PC-3 (cell line): ENCODE data around the gene CCDC192. TPM values are rescaled to one million over a fixed set of nuclear protein-coding genes. Genes with fewer than 3 reads are reported as not detected.

Experiments
- ATAC-seq: fragments of 200-7000 bp; cut with Tn5 transposase; 2 replicates; pipeline ENCODE4 v1.9.1; 2020; ENCODE audit warnings: mild to moderate bottlenecking, moderate library complexity
- BruUV-seq: library from RNA; stranded (reverse); fragments of 400-500 nt; replicated peaks from 2 replicates; lab custom pipeline; 2021; lab: Mats Ljungman, UMichigan
- CTCF ChIA-PET: fragments of 300-600 bp; sonication (Branson Sonifier 250); formaldehyde crosslinking; loops from one replicate; lab custom pipeline; 2022; ENCODE audit warnings: antibody characterized with exemption; lab: Charles Lee
- POLR2A ChIA-PET: fragments of 300-600 bp; sonication (Branson Sonifier 250); formaldehyde crosslinking; loops from one replicate; lab custom pipeline; 2022; ENCODE audit warnings: antibody characterized with exemption; ENCODE audit not compliant: unreplicated experiment; lab: Charles Lee
- DNase-seq: peaks from one replicate; pipeline ENCODE4 v3.0.0-alpha.2; 2015
- H2AFZ ChIP-seq: fragments of 300-600 bp; sonication (generic); 2 replicates; pipeline ENCODE4 v1.6.0; 2016; ENCODE audit warnings: antibody characterized with exemption, low read length
- H3F3A ChIP-seq: fragments of 300-600 bp; sonication (generic); one replicate; pipeline ENCODE4 v1.6.0; 2017; ENCODE audit warnings: antibody characterized with exemption, low read length, control low read depth, mild to moderate bottlenecking; ENCODE audit not compliant: unreplicated experiment
- H3K27ac ChIP-seq: fragments of 300-600 bp; sonication (generic); 2 replicates; pipeline ENCODE4 v1.5.1; 2016; ENCODE audit warnings: mild to moderate bottlenecking, low read length
- H3K27me3 ChIP-seq: fragments of 300-600 bp; sonication (generic); 2 replicates; pipeline ENCODE4 v1.6.1; 2016; ENCODE audit warnings: low read length, mixed read lengths
- H3K36me3 ChIP-seq: fragments of 300-600 bp; sonication (generic); 2 replicates; pipeline ENCODE4 v1.6.1; 2016; ENCODE audit warnings: low read depth, mixed run types, low read length, mixed read lengths
- H3K4me1 ChIP-seq: fragments of 300-600 bp; sonication (generic); 2 replicates; pipeline ENCODE4 v1.5.1; 2016; ENCODE audit warnings: low read length; ENCODE audit not compliant: insufficient read depth
- H3K4me2 ChIP-seq: fragments of 300-600 bp; sonication (generic); 2 replicates; pipeline ENCODE4 v1.6.0; 2016; ENCODE audit warnings: low read length
- H3K4me3 ChIP-seq: fragments of 300-600 bp; sonication (generic); 2 replicates; pipeline ENCODE4 v1.5.1; 2016; ENCODE audit warnings: mild to moderate bottlenecking, low read length, mixed read lengths
- H3K79me2 ChIP-seq: fragments of 300-600 bp; sonication (generic); 2 replicates; pipeline ENCODE4 v1.6.1; 2017; ENCODE audit warnings: low read length, mixed read lengths
- H3K9ac ChIP-seq: fragments of 300-600 bp; sonication (generic); 2 replicates; pipeline ENCODE4 v1.6.0; 2016; ENCODE audit warnings: mild to moderate bottlenecking, low read length
- H3K9me2 ChIP-seq: fragments of 300-600 bp; sonication (generic); replicated peaks from 2 replicates; pipeline ENCODE4 v1.6.1; 2016; ENCODE audit warnings: mixed run types, low read length, mixed read lengths
- H3K9me3 ChIP-seq: fragments of 300-600 bp; sonication (generic); 2 replicates; pipeline ENCODE4 v1.6.1; 2016; ENCODE audit warnings: low read length, mixed read lengths
- H4K20me1 ChIP-seq: fragments of 300-600 bp; sonication (generic); 2 replicates; pipeline ENCODE4 v1.6.1; 2016; ENCODE audit warnings: low read length, mixed read lengths
- CTCF ChIP-seq: fragments of 300-600 bp; sonication (generic); conservative IDR thresholded peaks from 2 replicates; pipeline ENCODE4 v1.5.1; 2017; ENCODE audit warnings: antibody characterized with exemption, low read depth, mild to moderate bottlenecking, low read length
- EZH2 ChIP-seq: fragments of 300-600 bp; sonication (generic); IDR thresholded peaks from one replicate; pipeline ENCODE4 v1.6.1; 2017; ENCODE audit warnings: antibody characterized with exemption, mild to moderate bottlenecking, low read length; ENCODE audit not compliant: unreplicated experiment
- EZH2phosphoT487 ChIP-seq: fragments of 300-600 bp; sonication (generic); IDR thresholded peaks from 2 replicates; pipeline ENCODE4 v1.6.1; 2018; ENCODE audit warnings: mild to moderate bottlenecking, antibody characterized with exemption, low read length, borderline replicate concordance
- intact Hi-C: fragments of 100-400 bp; cut with micrococcal nuclease; formaldehyde crosslinking; loops from 2 replicates; pipeline ENCODE4 v1.9.0; 2023
- total RNA-seq: library from RNA; depleted of rRNA; stranded (reverse); fragments of >200 nt; gene quantifications from 2 replicates; pipeline ENCODE4 v1.2.3, GENCODE V29; 2014

Gene CCDC192
- total RNA-seq, 1 experiment from 2014 or later: not detected

GRCh38 chr5:127871503-127872153, 168.4 kb downstream of the CCDC192 start:
- no peak for TF ChIP-seq EZH2phosphoT487
- TF ChIP-seq EZH2: no peak
- no peak for TF ChIP-seq CTCF
- DNase-seq (peak; percentile 38), ATAC-seq (peak; percentile 33)
- Histone ChIP-seq H3K4me2 (no peak overlapping the region), H3F3A (no peaks in the 10 kb centered on the region), H3K9me2 (no peaks in the 10 kb centered on the region), H3K36me3 (no peaks in the 10 kb centered on the region), H3K4me1 (peaks cover 14% of the 10 kb centered on the region), H2AFZ (no peak overlapping the region), H3K4me3 (no peak overlapping the region), H3K27me3 (no peaks in the 10 kb centered on the region), H3K79me2 (no peaks in the 10 kb centered on the region), H3K9ac (no peak overlapping the region), H3K27ac (no peak overlapping the region), H3K9me3 (no peaks in the 10 kb centered on the region), H4K20me1 (no peaks in the 10 kb centered on the region)
- BruUV-seq: no TSS peak
- CTCF ChIA-PET: interaction anchor here (0.7 kb wide), 2 partner anchors 56 to 113 kb away, joined by 3 read pairs; no protein-coding TSS in a partner anchor
- POLR2A ChIA-PET: interaction anchor here (0.6 kb wide), 1 partner anchor 14 kb away, joined by 4 read pairs; no protein-coding TSS in a partner anchor
- intact Hi-C loops: no loop called here

GRCh38 chr5:127872494-127872893, 169.3 kb downstream of the CCDC192 start:
- Histone ChIP-seq H3K4me3 (no peak overlapping the region), H2AFZ (no peak overlapping the region), H3K36me3 (no peaks in the 10 kb centered on the region), H3F3A (no peaks in the 10 kb centered on the region), H4K20me1 (no peaks in the 10 kb centered on the region), H3K9me3 (no peaks in the 10 kb centered on the region), H3K4me1 (peaks cover 17% of the 10 kb centered on the region), H3K9ac (no peak overlapping the region), H3K79me2 (no peaks in the 10 kb centered on the region), H3K27ac (no peak overlapping the region), H3K9me2 (no peaks in the 10 kb centered on the region), H3K27me3 (no peaks in the 10 kb centered on the region), H3K4me2 (no peak overlapping the region)
- TF ChIP-seq EZH2 (no peak), EZH2phosphoT487 (no peak), CTCF (no peak)
- CTCF ChIA-PET: interaction anchor here (0.7 kb wide), 1 partner anchor 114 kb away, joined by 3 read pairs; no protein-coding TSS in a partner anchor
- BruUV-seq: no TSS peak
- DNase-seq: no peak
- ATAC-seq: no peak
- intact Hi-C loops: no loop called here
- POLR2A ChIA-PET: no interaction called here
